K562 (cell line): Measurements from ENCODE around the gene ZFYVE28. TPM values are rescaled to one million over a fixed set of nuclear protein-coding genes. Genes with fewer than 3 reads are reported as not detected.
A peak's percentile ranks its signal among the peaks of the same experiment; 100 is the strongest.

Experiments
- CEBPB ChIP-seq: fragments of 450-650 bp; IDR thresholded peaks from 2 replicates; pipeline ENCODE4 v1.6.1; 2016; ENCODE audit warnings: missing genetic modification characterization, missing compliant biosample characterization
- CREB1 ChIP-seq, 2 experiments: sonication (generic) in 1 of 2; formaldehyde crosslinking in 1 of 2; IDR thresholded peaks; 2 replicates each; pipeline versions ENCODE4 v1.6.1 to v1.8.0; 2012 to 2022; ENCODE audit warnings: inconsistent platforms in 1 of 2, mild to moderate bottlenecking in 1 of 2, missing genetic modification reagents in 1 of 2, moderate library complexity in 1 of 2
- FOXM1 ChIP-seq, 2 experiments: fragments of 450-650 bp in 1 of 2; sonication (generic) in 1 of 2; formaldehyde crosslinking in 1 of 2; IDR thresholded peaks; 2 replicates each; pipeline versions ENCODE4 v1.6.1 to v1.9.0; 2017 to 2022; ENCODE audit warnings: low read depth in 2 of 2, mild to moderate bottlenecking in 2 of 2, missing genetic modification reagents in 1 of 2, moderate library complexity in 1 of 2
- HSF4 ChIP-seq: fragments of 250-450 bp; sonication (Bioruptor Pico); IDR thresholded peaks from 2 replicates; pipeline ENCODE4 v2.1.2; 2022; ENCODE audit warnings: mild to moderate bottlenecking, moderate library complexity, borderline replicate concordance
- L3MBTL2 ChIP-seq: fragments of 450-650 bp; IDR thresholded peaks from 2 replicates; pipeline ENCODE4 v1.6.1; 2016; ENCODE audit warnings: mild to moderate bottlenecking, moderate library complexity
- POLR2G ChIP-seq: fragments of 200-400 bp; formaldehyde crosslinking; IDR thresholded peaks from 2 replicates; pipeline ENCODE4 v1.6.1; 2017; ENCODE audit warnings: low read depth, mild to moderate bottlenecking, antibody characterized with exemption, low read length, moderate library complexity
- RBFOX2 ChIP-seq: fragments of 200-400 bp; formaldehyde crosslinking; IDR thresholded peaks from 2 replicates; pipeline ENCODE4 v1.6.1; 2017; ENCODE audit warnings: low read depth, mild to moderate bottlenecking, low read length, moderate library complexity
- SMAD4 ChIP-seq: fragments of 250-450 bp; sonication (Bioruptor Pico); conservative IDR thresholded peaks from 2 replicates; pipeline ENCODE4 v1.8.0; 2021; ENCODE audit warnings: inconsistent platforms, mild to moderate bottlenecking, moderate library complexity
- TBP ChIP-seq: optimal IDR thresholded peaks from 2 replicates; pipeline ENCODE3; 2011; ENCODE audit warnings: low read depth, low read length, improper control_type of control experiment
- ZFX ChIP-seq: sonication (generic); formaldehyde crosslinking; IDR thresholded peaks from 2 replicates; pipeline ENCODE4 v1.8.0; 2022; ENCODE audit warnings: mild to moderate bottlenecking, missing genetic modification reagents, moderate library complexity
- polyA plus RNA-seq, 8 experiments: library from polyadenylated mRNA; depleted of rRNA in 4 of 8; stranded (reverse) in 5 of 8; unstranded in 3 of 8; fragments of >200 nt; fragmentation: Nextera tagmentation in 2 of 8; fragmentation: Illumina TruSeq in 1 of 8; extraction: Ambion mirVana in 2 of 8; extraction: Trizol in 1 of 8; gene quantifications; 2 replicates each; pipeline versions ENCODE4 v1.2.1 to v1.2.3, GENCODE V29; 2011 to 2014; ENCODE audit warnings: inconsistent platforms in 1 of 8, missing spikeins in 1 of 8
- total RNA-seq, 7 experiments: library from RNA; depleted of rRNA in 6 of 7; stranded (reverse); fragments of >200 nt in 6 of 7; fragmentation: Illumina TruSeq in 2 of 7; extraction: Trizol in 2 of 7; gene quantifications; 2 replicates each; pipeline versions ENCODE4 v1.2.1 to v1.2.3, GENCODE V29; 2011 to 2021; ENCODE audit warnings: low replicate concordance in 1 of 7
- TF ChIP-seq, protein P1 (sequence below): fragments of 200-800 bp; sonication (Bioruptor generic); IDR thresholded peaks from 2 replicates; pipeline ENCODE4 v1.6.1; 2017; ENCODE audit warnings: missing genetic modification characterization, missing compliant biosample characterization
- TF ChIP-seq, protein P2 (sequence below), 2 experiments: IDR thresholded peaks; 2 replicates each; pipeline ENCODE4 v1.6.1; 2012; ENCODE audit warnings: improper control_type of control experiment in 2 of 2, low read depth in 2 of 2, low read length in 2 of 2, borderline replicate concordance in 1 of 2
- TF ChIP-seq, protein P3 (sequence below), 3 experiments: fragments of 200-800 bp in 1 of 3; sonication (Bioruptor generic) in 1 of 3; sonication (generic) in 1 of 3; formaldehyde crosslinking in 1 of 3; IDR thresholded peaks; 2 replicates each; pipeline versions ENCODE4 v1.6.1 to v1.8.0; 2016 to 2022; ENCODE audit warnings: mild to moderate bottlenecking in 2 of 3, missing compliant biosample characterization in 2 of 3, missing genetic modification characterization in 2 of 3, missing genetic modification reagents in 1 of 3
- TF ChIP-seq, protein P4 (sequence below): fragments of 450-650 bp; IDR thresholded peaks from 2 replicates; pipeline ENCODE4 v1.6.1; 2017; ENCODE audit warnings: antibody characterized with exemption, mild to moderate bottlenecking
- TF ChIP-seq, protein P5 (sequence below): sonication (generic); formaldehyde crosslinking; IDR thresholded peaks from 2 replicates; pipeline ENCODE4 v1.8.0; 2022; ENCODE audit warnings: mild to moderate bottlenecking, missing genetic modification reagents

The ZFYVE28 gene
- total and polyA plus RNA-seq, 9 of the 15 experiments (the other 6 are each of a cell fraction or from before 2014, with no cell fraction given), result 1.3 to 24.8 (median 8.9) TPM

DNA sequence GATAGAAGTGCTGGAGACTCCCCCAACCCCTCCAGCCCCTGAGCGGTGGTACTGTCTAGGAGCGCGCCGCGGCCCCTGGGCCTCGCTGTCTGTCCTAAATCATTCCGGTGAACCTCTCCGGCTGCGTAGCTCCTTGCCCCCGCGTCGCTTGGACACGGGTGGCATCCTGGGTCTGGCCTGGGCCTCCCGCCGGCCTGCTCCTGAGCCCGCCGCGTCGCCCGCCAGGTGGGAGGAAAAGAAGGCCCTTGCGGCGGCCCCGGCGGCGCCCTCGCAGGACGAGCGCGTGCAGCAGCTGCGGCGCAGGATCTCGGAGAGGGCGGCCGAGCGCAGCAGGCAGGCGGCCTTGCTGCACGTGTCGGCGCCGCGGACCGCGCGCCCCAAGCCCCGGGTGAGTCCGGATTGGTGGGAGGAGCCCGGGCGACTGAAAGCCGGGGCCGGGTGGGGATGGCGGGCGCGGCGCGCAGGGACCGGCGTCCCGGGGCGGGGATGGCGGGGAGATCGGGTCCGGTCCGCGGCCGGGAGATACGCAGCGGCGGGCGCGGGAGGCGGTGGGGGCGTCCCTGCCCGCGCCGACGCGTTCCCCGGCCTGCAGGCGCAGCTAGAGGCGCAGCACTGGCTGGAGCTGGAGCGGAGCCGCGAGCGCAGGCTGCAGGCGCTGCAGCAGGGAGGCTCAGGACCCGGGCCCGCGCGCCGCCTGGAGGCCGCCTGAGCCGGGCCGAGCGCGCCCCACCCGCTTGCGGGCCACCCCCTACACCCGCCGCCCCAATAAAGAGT, 44.0 kb upstream of the ZFYVE28 start (continued):
- TF ChIP-seq, protein P1, sequence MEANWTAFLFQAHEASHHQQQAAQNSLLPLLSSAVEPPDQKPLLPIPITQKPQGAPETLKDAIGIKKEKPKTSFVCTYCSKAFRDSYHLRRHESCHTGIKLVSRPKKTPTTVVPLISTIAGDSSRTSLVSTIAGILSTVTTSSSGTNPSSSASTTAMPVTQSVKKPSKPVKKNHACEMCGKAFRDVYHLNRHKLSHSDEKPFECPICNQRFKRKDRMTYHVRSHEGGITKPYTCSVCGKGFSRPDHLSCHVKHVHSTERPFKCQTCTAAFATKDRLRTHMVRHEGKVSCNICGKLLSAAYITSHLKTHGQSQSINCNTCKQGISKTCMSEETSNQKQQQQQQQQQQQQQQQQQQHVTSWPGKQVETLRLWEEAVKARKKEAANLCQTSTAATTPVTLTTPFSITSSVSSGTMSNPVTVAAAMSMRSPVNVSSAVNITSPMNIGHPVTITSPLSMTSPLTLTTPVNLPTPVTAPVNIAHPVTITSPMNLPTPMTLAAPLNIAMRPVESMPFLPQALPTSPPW (CRISPR knock-in tag), result peak; percentile 65
- TF ChIP-seq, protein P2, sequence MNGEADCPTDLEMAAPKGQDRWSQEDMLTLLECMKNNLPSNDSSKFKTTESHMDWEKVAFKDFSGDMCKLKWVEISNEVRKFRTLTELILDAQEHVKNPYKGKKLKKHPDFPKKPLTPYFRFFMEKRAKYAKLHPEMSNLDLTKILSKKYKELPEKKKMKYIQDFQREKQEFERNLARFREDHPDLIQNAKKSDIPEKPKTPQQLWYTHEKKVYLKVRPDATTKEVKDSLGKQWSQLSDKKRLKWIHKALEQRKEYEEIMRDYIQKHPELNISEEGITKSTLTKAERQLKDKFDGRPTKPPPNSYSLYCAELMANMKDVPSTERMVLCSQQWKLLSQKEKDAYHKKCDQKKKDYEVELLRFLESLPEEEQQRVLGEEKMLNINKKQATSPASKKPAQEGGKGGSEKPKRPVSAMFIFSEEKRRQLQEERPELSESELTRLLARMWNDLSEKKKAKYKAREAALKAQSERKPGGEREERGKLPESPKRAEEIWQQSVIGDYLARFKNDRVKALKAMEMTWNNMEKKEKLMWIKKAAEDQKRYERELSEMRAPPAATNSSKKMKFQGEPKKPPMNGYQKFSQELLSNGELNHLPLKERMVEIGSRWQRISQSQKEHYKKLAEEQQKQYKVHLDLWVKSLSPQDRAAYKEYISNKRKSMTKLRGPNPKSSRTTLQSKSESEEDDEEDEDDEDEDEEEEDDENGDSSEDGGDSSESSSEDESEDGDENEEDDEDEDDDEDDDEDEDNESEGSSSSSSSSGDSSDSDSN (IDR thresholded peaks at IDR 0.05; ENCODE audit: borderline replicate concordance in 1 of 2, low read depth in 2 of 2, low read length in 2 of 2), result peak; percentile 64 to 93; a peak in 2 of 4 replicates
- peak; percentile 96 for TF ChIP-seq L3MBTL2
- TF ChIP-seq, protein P3, sequence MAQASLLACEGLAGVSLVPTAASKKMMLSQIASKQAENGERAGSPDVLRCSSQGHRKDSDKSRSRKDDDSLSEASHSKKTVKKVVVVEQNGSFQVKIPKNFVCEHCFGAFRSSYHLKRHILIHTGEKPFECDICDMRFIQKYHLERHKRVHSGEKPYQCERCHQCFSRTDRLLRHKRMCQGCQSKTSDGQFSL (CRISPR knock-in tag; IDR thresholded peaks at IDR 0.05), result peak; percentile 44; the same call in 1 of the 2 replicates
- TF ChIP-seq, protein P3 (tag; IDR thresholded peaks at IDR 0.05), result no peak
- TF ChIP-seq, protein P4, sequence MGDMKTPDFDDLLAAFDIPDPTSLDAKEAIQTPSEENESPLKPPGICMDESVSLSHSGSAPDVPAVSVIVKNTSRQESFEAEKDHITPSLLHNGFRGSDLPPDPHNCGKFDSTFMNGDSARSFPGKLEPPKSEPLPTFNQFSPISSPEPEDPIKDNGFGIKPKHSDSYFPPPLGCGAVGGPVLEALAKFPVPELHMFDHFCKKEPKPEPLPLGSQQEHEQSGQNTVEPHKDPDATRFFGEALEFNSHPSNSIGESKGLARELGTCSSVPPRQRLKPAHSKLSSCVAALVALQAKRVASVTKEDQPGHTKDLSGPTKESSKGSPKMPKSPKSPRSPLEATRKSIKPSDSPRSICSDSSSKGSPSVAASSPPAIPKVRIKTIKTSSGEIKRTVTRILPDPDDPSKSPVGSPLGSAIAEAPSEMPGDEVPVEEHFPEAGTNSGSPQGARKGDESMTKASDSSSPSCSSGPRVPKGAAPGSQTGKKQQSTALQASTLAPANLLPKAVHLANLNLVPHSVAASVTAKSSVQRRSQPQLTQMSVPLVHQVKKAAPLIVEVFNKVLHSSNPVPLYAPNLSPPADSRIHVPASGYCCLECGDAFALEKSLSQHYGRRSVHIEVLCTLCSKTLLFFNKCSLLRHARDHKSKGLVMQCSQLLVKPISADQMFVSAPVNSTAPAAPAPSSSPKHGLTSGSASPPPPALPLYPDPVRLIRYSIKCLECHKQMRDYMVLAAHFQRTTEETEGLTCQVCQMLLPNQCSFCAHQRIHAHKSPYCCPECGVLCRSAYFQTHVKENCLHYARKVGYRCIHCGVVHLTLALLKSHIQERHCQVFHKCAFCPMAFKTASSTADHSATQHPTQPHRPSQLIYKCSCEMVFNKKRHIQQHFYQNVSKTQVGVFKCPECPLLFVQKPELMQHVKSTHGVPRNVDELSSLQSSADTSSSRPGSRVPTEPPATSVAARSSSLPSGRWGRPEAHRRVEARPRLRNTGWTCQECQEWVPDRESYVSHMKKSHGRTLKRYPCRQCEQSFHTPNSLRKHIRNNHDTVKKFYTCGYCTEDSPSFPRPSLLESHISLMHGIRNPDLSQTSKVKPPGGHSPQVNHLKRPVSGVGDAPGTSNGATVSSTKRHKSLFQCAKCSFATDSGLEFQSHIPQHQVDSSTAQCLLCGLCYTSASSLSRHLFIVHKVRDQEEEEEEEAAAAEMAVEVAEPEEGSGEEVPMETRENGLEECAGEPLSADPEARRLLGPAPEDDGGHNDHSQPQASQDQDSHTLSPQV, result peak; percentile 71
- TF ChIP-seq ZFX (CRISPR knock-in tag), result peak; percentile 77
- no peak for TF ChIP-seq CEBPB
- 0 out of 2 replicates have a peak, but pooled peaks have one; percentile 33 for TF ChIP-seq SMAD4 (CRISPR knock-in tag)
- peak; percentile 18 for TF ChIP-seq TBP
- no peak for TF ChIP-seq HSF4 (CRISPR knock-in tag)
- peak; percentile 74 for TF ChIP-seq POLR2G
- TF ChIP-seq CREB1 (IDR thresholded peaks at IDR 0.05), result 0 out of 2 replicates have a peak, but pooled peaks have one; percentile 14
- no peak; the same call in 1 of the 2 replicates for TF ChIP-seq CREB1 (CRISPR knock-in tag; IDR thresholded peaks at IDR 0.05)
- TF ChIP-seq FOXM1 (IDR thresholded peaks at IDR 0.05; ENCODE audit: low read depth), result no peak
- TF ChIP-seq FOXM1 (CRISPR knock-in tag; IDR thresholded peaks at IDR 0.05; ENCODE audit: low read depth), result no peak
- peak; percentile 58 for TF ChIP-seq RBFOX2
- TF ChIP-seq, protein P5, sequence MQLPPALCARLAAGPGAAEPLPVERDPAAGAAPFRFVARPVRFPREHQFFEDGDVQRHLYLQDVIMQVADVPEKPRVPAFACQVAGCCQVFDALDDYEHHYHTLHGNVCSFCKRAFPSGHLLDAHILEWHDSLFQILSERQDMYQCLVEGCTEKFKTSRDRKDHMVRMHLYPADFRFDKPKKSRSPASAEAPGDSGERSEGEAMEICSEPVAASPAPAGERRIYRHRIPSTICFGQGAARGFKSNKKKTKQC (CRISPR knock-in tag), result peak; percentile 82; the same call in 1 of the 2 replicates
